AG04449 (cell line): ENCODE results near the gene ITGB6.

Experiments used
- CTCF ChIA-PET: fragments of 350-600 bp; formaldehyde crosslinking; extraction: SDS; loops from one replicate; lab custom pipeline; 2021; ENCODE audit warnings: antibody characterized with exemption; lab: Yijun Ruan, JAX
- POLR2A ChIA-PET: fragments of 400-600, 350-600 bp; formaldehyde crosslinking; extraction: SDS; loops from one replicate; lab custom pipeline; 2020; ENCODE audit warnings: antibody characterized with exemption, inconsistent platforms; lab: Yijun Ruan, JAX
- DNase-seq: peaks from one replicate; pipeline ENCODE4 v3.0.0-alpha.2; 2010; ENCODE audit warnings: low read depth, low spot score
- H3K4me3 ChIP-seq: 2 replicates; pipeline ENCODE4 v1.5.1; 2011; ENCODE audit warnings: low read depth, mild to moderate bottlenecking, control low read depth, low read length
- CTCF ChIP-seq: IDR thresholded peaks from one replicate; pipeline ENCODE4 v1.5.1; 2011; ENCODE audit warnings: mild to moderate bottlenecking, moderate library complexity, low read length, control low read depth, inconsistent platforms; ENCODE audit not compliant: insufficient read depth; ENCODE audit errors: missing control alignments

Gene ITGB6

DNA sequence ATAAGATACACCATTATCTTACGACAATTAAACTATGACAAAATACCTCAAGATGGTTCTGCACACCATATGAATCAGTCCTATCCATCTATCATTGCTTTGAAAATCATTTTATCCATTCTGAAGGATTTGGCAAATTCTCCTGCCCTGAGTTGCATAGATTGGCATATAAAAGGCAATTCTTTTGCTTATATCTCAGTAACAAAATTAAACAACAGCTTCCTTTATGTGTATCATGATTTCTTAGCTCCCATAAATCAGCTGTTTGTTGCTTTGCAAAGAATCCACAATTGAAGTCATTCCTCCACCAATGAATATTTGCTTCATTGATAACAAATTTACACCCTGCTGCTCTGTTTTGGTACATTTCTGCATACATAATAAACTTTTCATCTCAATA lies 61.7 kb downstream of the ITGB6 start:
- ChIA-PET POLR2A (no interaction called here), CTCF (no interaction called here)
- TF ChIP-seq CTCF: no peak
- H3K4me3 ChIP-seq: no peak overlapping the region
- DNase-seq: no peak

- no peak overlapping the region for H3K4me3 ChIP-seq
- POLR2A ChIA-PET: no interaction called here
- CTCF ChIA-PET: no interaction called here
- TF ChIP-seq CTCF: no peak
- DNase-seq: no peak
These were observed 62.6 kb downstream of the ITGB6 start for GRCh38 chr2:160137464-160137863.

GRCh38 chr2:160132761-160133160 lies 67.3 kb downstream of the ITGB6 start:
- POLR2A ChIA-PET: no interaction called here

DNA sequence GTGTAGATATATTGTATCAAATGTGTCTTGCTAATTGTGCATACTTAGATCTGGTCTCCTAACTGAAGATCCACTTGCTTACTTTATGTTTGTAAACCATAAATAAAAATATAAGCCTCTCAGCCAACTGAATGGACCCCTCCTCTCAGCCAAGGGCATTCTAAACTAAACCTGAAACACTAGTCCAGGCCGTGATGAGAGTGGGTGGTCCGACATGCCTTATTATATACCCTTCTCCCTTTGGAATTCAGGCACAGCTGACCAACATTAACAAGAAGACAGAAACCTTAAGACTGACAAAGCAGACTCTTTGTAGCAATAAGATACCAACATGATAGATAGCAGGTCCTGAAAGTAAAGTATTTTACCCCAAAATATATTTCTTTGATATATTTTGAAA lies 73.3 kb downstream of the ITGB6 start:
- POLR2A ChIA-PET: no interaction called here
- CTCF ChIA-PET: no interaction called here
- no peak for DNase-seq

More at GRCh38 chr2:160132761-160133160, 67.3 kb downstream of the ITGB6 start:
- no peak for TF ChIP-seq CTCF
- H3K4me3 ChIP-seq: no peak overlapping the region
- CTCF ChIA-PET: no interaction called here
- DNase-seq: no peak

DNA sequence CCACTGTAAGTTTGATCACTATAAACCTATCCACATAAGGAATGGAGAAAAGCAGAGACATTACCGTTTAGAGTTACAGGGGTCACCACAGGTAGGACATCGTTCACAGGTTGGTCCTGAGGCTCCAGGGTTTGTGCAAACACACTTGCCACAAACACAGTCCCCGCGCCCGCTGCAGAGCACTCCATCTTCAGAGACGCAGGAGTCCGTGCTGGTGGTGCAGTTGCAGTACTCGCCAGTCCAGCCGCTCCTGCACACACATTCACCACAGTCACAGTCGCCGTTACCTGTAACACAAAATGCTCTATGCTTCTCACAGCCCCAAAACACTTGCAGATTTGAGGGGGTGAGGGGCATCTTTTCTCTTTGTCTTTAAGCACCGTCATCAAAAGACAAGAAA lies 73.8 kb downstream of the ITGB6 start:
- CTCF ChIA-PET: no interaction called here
- POLR2A ChIA-PET: no interaction called here
- no peak overlapping the region for H3K4me3 ChIP-seq

More for the DNA sequence above, 73.3 kb downstream of the ITGB6 start:
- no peak overlapping the region for H3K4me3 ChIP-seq
- TF ChIP-seq CTCF: no peak

DNA sequence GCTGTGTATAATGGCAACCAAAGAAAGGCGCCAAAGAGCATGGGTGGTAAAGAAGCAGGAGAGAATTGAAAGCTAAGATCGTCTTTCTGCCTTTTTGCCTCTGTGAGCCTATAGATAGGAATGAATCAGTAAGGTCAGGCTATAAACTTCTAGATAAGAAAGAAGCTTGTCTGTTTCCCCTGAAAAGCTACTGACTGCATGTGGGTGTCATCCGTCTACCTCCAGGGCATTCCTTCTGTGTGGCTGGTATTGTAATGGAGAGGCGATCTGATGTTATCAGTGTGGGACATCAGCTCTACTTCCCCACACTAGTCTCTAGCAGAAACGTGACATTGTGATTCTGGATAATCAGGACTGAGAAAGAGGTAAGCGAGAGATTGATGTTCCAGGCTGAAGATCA lies 74.2 kb downstream of the ITGB6 start:
- H3K4me3 ChIP-seq: no peak overlapping the region
- ChIA-PET CTCF (interaction anchor here (1.5 kb wide), 1 partner anchor 16 kb away, joined by 5 read pairs; no protein-coding TSS in a partner anchor), POLR2A (no interaction called here)
- TF ChIP-seq CTCF: no peak
- DNase-seq: no peak

More for the DNA sequence above, 73.8 kb downstream of the ITGB6 start:
- TF ChIP-seq CTCF: no peak
- no peak for DNase-seq
